Left ventricle myocardium inferior (tissue), 1 donor: ENCODE data around the gene MRFAP1L1. TPM values are rescaled to one million over a fixed set of nuclear protein-coding genes. Genes with fewer than 3 reads are reported as not detected.
"Not testable (repeated sequence)": the region's sequence is repeated elsewhere in the genome, so short reads cannot be mapped to it uniquely, and the experiment has no call there.

Experiments used
- DNase-seq: peaks from one replicate; pipeline ENCODE4 v3.0.0-alpha.2; 2020
- H3K27ac ChIP-seq: fragments of 200-600 bp; replicated peaks from 2 replicates; pipeline ENCODE4 v1.8.0; 2021
- H3K27me3 ChIP-seq: fragments of 200-600 bp; 2 replicates; pipeline ENCODE4 v1.8.0; 2021; ENCODE audit warnings: low read depth
- H3K36me3 ChIP-seq: fragments of 200-600 bp; 2 replicates; pipeline ENCODE4 v1.8.0; 2021
- H3K4me1 ChIP-seq: fragments of 200-600 bp; 2 replicates; pipeline ENCODE4 v1.8.0; 2021
- H3K4me3 ChIP-seq: fragments of 200-600 bp; 2 replicates; pipeline ENCODE4 v1.8.0; 2021; ENCODE audit warnings: mild to moderate bottlenecking, moderate library complexity
- H3K9me3 ChIP-seq: fragments of 200-600 bp; replicated peaks from 2 replicates; pipeline ENCODE4 v1.8.0; 2021
- intact Hi-C: fragments of 100-400 bp; cut with micrococcal nuclease; formaldehyde crosslinking; loops from one replicate; pipeline ENCODE4 v1.11.0; 2022
- total RNA-seq: library from RNA; stranded (reverse); fragmentation: NEBNext Ultra II Directional; extraction: Animal tissue kit (Norgen Biotek cat#: 25700); gene quantifications from one replicate; pipeline ENCODE4 v1.2.1, GENCODE V29; 2021
- TF ChIP-seq, protein P1 (sequence below): fragments of 200-600 bp; IDR thresholded peaks from 2 replicates; pipeline ENCODE4 v1.8.0; 2021; ENCODE audit warnings: antibody characterized with exemption, mild to moderate bottlenecking, borderline replicate concordance
- donor health status: DM: no; HTN: yes; CAD: no; lungs with severe emphysema.

Gene MRFAP1L1
- total RNA-seq, 1 donor from 2014 or later: 41.5 TPM

GRCh38 chr4:6727943-6728250, 18.2 kb upstream of the MRFAP1L1 start:
- Histone ChIP-seq H3K9me3 (no peaks in the 10 kb centered on the region), H3K27me3 (peaks cover 5% of the 10 kb centered on the region), H3K27ac (no peak overlapping the region), H3K4me3 (no peak overlapping the region), H3K36me3 (no peaks in the 10 kb centered on the region), H3K4me1 (peaks cover 7% of the 10 kb centered on the region)
- TF ChIP-seq, protein P1, sequence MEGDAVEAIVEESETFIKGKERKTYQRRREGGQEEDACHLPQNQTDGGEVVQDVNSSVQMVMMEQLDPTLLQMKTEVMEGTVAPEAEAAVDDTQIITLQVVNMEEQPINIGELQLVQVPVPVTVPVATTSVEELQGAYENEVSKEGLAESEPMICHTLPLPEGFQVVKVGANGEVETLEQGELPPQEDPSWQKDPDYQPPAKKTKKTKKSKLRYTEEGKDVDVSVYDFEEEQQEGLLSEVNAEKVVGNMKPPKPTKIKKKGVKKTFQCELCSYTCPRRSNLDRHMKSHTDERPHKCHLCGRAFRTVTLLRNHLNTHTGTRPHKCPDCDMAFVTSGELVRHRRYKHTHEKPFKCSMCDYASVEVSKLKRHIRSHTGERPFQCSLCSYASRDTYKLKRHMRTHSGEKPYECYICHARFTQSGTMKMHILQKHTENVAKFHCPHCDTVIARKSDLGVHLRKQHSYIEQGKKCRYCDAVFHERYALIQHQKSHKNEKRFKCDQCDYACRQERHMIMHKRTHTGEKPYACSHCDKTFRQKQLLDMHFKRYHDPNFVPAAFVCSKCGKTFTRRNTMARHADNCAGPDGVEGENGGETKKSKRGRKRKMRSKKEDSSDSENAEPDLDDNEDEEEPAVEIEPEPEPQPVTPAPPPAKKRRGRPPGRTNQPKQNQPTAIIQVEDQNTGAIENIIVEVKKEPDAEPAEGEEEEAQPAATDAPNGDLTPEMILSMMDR: no peak
- no peak for DNase-seq
- intact Hi-C loops: loop anchor here (10.0 kb wide), 1 partner anchor 327 kb away; no protein-coding TSS in a partner anchor

DNA sequence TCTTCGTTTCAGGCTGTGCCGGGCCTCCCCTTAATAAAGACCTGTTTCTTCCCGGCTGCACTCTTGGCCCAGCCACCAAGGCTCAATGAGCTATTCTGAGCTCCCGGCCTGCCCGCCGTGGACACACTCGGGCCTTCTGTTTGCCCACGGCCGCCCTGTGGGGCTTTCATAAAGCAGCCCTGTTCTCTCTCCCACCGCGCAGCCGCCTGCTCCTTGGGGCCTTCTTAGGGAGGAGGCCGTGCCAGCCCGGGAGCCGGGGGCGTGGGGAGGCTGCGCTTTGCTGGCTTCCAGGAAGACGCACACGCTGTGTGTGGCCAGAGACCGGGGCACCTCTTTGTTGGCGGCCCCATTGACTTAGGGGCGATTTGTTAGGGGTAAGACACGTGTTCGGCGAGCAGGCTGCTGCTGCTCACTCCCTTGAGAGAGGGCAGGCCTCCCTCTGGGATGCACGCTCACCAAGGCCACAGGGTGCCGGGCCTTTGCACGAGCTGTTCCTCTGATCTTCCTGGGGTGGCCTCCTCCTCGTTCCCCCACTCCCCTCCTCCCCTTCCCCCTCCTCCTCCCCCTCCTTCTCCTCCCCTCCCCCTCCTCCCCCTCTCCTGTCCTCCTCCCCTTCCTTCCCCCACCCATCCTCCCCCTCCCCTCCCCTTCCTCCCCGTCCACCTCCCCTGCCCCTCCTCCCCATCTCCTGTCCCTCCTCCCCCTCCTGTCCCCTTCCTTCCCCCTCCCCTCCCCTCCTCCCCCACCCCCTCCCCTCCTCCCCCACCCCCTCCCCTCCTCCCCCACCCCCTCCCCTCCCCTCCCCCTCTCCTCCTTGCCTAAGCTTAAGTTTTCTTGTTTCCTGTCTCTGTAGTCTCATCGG, 17.6 kb upstream of the MRFAP1L1 start:
- peaks cover under 1% of the 10 kb centered on the region for H3K4me1 ChIP-seq
- H3K9me3 ChIP-seq: no peaks in the 10 kb centered on the region
- H3K36me3 ChIP-seq: no peaks in the 10 kb centered on the region
- TF ChIP-seq, protein P1: no peak
- peaks cover 5% of the 10 kb centered on the region for H3K27me3 ChIP-seq
- intact Hi-C loops: loop anchor here (10.0 kb wide), 1 partner anchor 327 kb away; no protein-coding TSS in a partner anchor
- DNase-seq: no peak
- H3K4me3 ChIP-seq: no peak overlapping the region
- no peak overlapping the region for H3K27ac ChIP-seq

DNA sequence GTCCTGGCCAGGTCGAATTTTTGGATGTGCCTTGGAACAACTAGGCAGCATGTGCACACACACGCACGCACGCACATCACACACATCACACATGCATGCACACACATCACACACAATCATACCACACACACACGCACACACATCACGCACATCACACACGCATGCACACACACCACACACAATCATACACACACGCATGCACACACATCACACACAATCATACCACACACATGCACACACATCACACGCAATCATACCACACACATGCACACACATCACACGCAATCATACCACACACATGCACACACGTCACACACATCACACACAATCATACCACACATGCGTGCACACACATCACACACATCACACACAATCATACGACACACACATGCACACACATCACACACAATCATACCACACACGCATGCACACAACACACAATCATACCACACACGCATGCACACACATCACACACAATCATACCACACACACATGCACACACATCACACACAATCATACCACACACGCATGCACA, 15.8 kb upstream of the MRFAP1L1 start:
- not testable (repeated sequence) for H3K4me3 ChIP-seq, H3K9me3 ChIP-seq, DNase-seq, H3K36me3 ChIP-seq, H3K27me3 ChIP-seq, H3K27ac ChIP-seq, H3K4me1 ChIP-seq
- intact Hi-C loops: loop anchor here (10.0 kb wide), 1 partner anchor 329 kb away; no protein-coding TSS in a partner anchor

- Histone ChIP-seq H3K9me3 (no peaks in the 10 kb centered on the region), H3K4me3 (no peak overlapping the region), H3K36me3 (no peaks in the 10 kb centered on the region), H3K27me3 (peaks cover 5% of the 10 kb centered on the region), H3K27ac (no peak overlapping the region), H3K4me1 (peaks cover 10% of the 10 kb centered on the region)
- TF ChIP-seq, protein P1: no peak
- intact Hi-C loops: loop anchor here (10.0 kb wide), 1 partner anchor 330 kb away; no protein-coding TSS in a partner anchor
- no peak for DNase-seq
Measured at GRCh38 chr4:6724421-6725111, 14.9 kb upstream of the MRFAP1L1 start.

DNA sequence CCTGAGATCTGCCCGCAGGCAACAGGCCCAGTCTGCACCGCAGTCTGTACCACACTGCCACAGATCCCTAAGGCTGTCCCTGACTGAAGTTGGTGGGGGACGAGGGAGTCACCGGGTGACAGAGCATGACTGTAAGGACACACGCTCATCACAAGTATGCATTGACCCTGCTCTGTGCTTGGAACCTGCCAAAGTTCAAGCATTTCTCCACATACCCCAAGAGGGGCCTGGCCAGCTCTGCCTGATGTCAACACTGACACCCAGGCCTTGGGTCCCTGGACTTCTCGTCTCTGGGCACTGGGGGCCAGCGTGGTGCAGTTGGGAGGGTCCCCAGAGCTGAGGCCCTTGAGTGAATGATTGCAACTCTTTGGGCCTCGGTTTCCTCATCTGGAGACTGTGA, 14.2 kb upstream of the MRFAP1L1 start:
- H3K36me3 ChIP-seq: no peaks in the 10 kb centered on the region
- DNase-seq: no peak
- TF ChIP-seq, protein P1: no peak
- H3K27me3 ChIP-seq: peaks cover 2% of the 10 kb centered on the region
- no peak overlapping the region for H3K27ac ChIP-seq
- H3K4me3 ChIP-seq: no peak overlapping the region
- H3K9me3 ChIP-seq: no peaks in the 10 kb centered on the region
- intact Hi-C loops: loop anchor here (10.0 kb wide), 1 partner anchor 331 kb away; no protein-coding TSS in a partner anchor
- H3K4me1 ChIP-seq: peaks cover 10% of the 10 kb centered on the region
